Muscle of back (tissue), 11 donors: Measurements from ENCODE around the gene U2AF2. TPM values are rescaled to one million over a fixed set of nuclear protein-coding genes. Genes with fewer than 3 reads are reported as not detected.

ENCODE experiments used
- DNase-seq, 3 donors: peaks; one replicate each; pipeline versions ENCODE4 v3.0.0 to v3.0.0-alpha.2; 2013
- polyA plus RNA-seq, 10 donors: library from polyadenylated mRNA; unstranded; fragments of 120-200 nt; gene quantifications; one replicate each; pipeline ENCODE4 v1.2.1, GENCODE V29; 2013; ENCODE audit not compliant: insufficient read length in 10 of 10

The U2AF2 gene
- polyA plus RNA-seq, 10 donors: 94.9 to 144 (median 118) TPM

- DNase-seq: no peak
Measured at GRCh38 chr19:55620410-55621204, 34.2 kb upstream of the U2AF2 start.

- no peak for DNase-seq
Measured at GRCh38 chr19:55621205-55621672, 33.6 kb upstream of the U2AF2 start.

GRCh38 chr19:55621673-55622231 lies 33.1 kb upstream of the U2AF2 start:
- no peak for DNase-seq

- no peak for DNase-seq
Measured at GRCh38 chr19:55622242-55622969, 32.4 kb upstream of the U2AF2 start.

- DNase-seq: no peak
Measured at GRCh38 chr19:55623130-55623529, 31.7 kb upstream of the U2AF2 start.

GRCh38 chr19:55623561-55623960 lies 31.3 kb upstream of the U2AF2 start:
- DNase-seq: peak in 1 of 3 donors; percentile 56

GRCh38 chr19:55624109-55625003 lies 30.5 kb upstream of the U2AF2 start, which contains the start of gene ZNF784:
TSS of gene ZNF784 (minus strand) at chr19:55624566. CDS start at chr19:55624561, 5 bp downstream.
- peak; percentile 93 to 97 (median 96) for DNase-seq

- DNase-seq: no peak
Measured at GRCh38 chr19:55625004-55625326, 29.9 kb upstream of the U2AF2 start.

- DNase-seq: no peak
Measured at GRCh38 chr19:55626350-55626749, 28.5 kb upstream of the U2AF2 start.

- DNase-seq: peak; percentile 90 to 94 (median 91)
Measured at GRCh38 chr19:55632463-55632834, 22.4 kb upstream of the U2AF2 start.

GRCh38 chr19:55633861-55634260 lies 21.0 kb upstream of the U2AF2 start:
- no peak for DNase-seq

- DNase-seq: no peak
Measured at GRCh38 chr19:55635334-55635717, 19.5 kb upstream of the U2AF2 start.

- no peak for DNase-seq
Measured at GRCh38 chr19:55635856-55636440, 18.9 kb upstream of the U2AF2 start.

GRCh38 chr19:55636723-55637122 lies 18.1 kb upstream of the U2AF2 start:
- DNase-seq: no peak

GRCh38 chr19:55637534-55637933 lies 17.3 kb upstream of the U2AF2 start:
- DNase-seq: no peak

GRCh38 chr19:55638864-55639359 lies 15.9 kb upstream of the U2AF2 start:
- DNase-seq: peak in 1 of 3 donors; percentile 52

- peak in 2 of 3 donors; percentile 65 to 90 for DNase-seq
Measured at GRCh38 chr19:55640043-55640576, 14.7 kb upstream of the U2AF2 start.

GRCh38 chr19:55640577-55641425 lies 14.0 kb upstream of the U2AF2 start, which contains the start of gene ZNF580:
TSS of gene ZNF580 (plus strand) at chr19:55641002. CDS start at chr19:55642509, 1,507 bp downstream.
- DNase-seq: peak; percentile 75 to 95 (median 83)

GRCh38 chr19:55641426-55642152 lies 13.2 kb upstream of the U2AF2 start:
- DNase-seq: no peak
